Cerebellar cortex (tissue), 1 donor: ENCODE data around the gene PRSS3.
"Not testable (repeated sequence)": the region's sequence is repeated elsewhere in the genome, so short reads cannot be mapped to it uniquely, and the experiment has no call there.

Source experiments
- DNase-seq: peaks from one replicate; pipeline ENCODE4 v3.0.0-alpha.2; 2015; ENCODE audit warnings: low spot score

Gene PRSS3

GRCh38 chr9:33786681-33787080 is 8.7 kb upstream of the PRSS3 start:
- no peak for DNase-seq

- peak; percentile 33 for DNase-seq
Measured at GRCh38 chr9:33787839-33788238, 7.5 kb upstream of the PRSS3 start.

- DNase-seq, result not testable (repeated sequence)
Measured at GRCh38 chr9:33789429-33789828, 5.9 kb upstream of the PRSS3 start.

- DNase-seq, result no peak
Measured at GRCh38 chr9:33791117-33791516, 4.2 kb upstream of the PRSS3 start.

- DNase-seq, result not testable (repeated sequence)
Measured at GRCh38 chr9:33793496-33793895, 1.9 kb upstream of the PRSS3 start.

GRCh38 chr9:33794560-33794959 is 801 bp upstream of the PRSS3 start:
- no peak for DNase-seq

- no peak for DNase-seq
Measured at GRCh38 chr9:33795819-33796218, 458 bp downstream of the PRSS3 start.

GRCh38 chr9:33796679-33797078 is 1.3 kb downstream of the PRSS3 start:
- not testable (repeated sequence) for DNase-seq

- no peak for DNase-seq
Measured at GRCh38 chr9:33797837-33798236, 2.5 kb downstream of the PRSS3 start.

GRCh38 chr9:33798545-33798944 is 3.2 kb downstream of the PRSS3 start:
- DNase-seq, result no peak

GRCh38 chr9:33799928-33800704 is 4.8 kb downstream of the PRSS3 start:
- no peak for DNase-seq

- DNase-seq, result peak; percentile 81
Measured at GRCh38 chr9:33800886-33801285, 5.5 kb downstream of the PRSS3 start.

GRCh38 chr9:33801943-33802500 is 6.7 kb downstream of the PRSS3 start:
- DNase-seq, result not testable (repeated sequence)

- not testable (repeated sequence) for DNase-seq
Measured at GRCh38 chr9:33804196-33804595, 8.8 kb downstream of the PRSS3 start.

- DNase-seq, result not testable (repeated sequence)
Measured at GRCh38 chr9:33807156-33807555, 11.8 kb downstream of the PRSS3 start.

- DNase-seq, result not testable (repeated sequence)
Measured at GRCh38 chr9:33808979-33809322, 13.6 kb downstream of the PRSS3 start.

GRCh38 chr9:33809506-33809905 is 14.1 kb downstream of the PRSS3 start:
- no peak for DNase-seq

- peak; percentile 59 for DNase-seq
Measured at GRCh38 chr9:33813712-33814641, 18.6 kb downstream of the PRSS3 start.

GRCh38 chr9:33815781-33816180 is 20.4 kb downstream of the PRSS3 start:
- DNase-seq, result no peak

- peak; percentile 88 for DNase-seq
Measured at GRCh38 chr9:33816327-33817252, 21.2 kb downstream of the PRSS3 start, which contains the start of gene UBE2R2. UBE2R2 (plus strand) TSS chr9:33817160; CDS start chr9:33817758, 598 bp downstream.
